GM21786 (cell line): ENCODE data around the gene EXPH5.
"Not testable (repeated sequence)": the region's sequence is repeated elsewhere in the genome, so short reads cannot be mapped to it uniquely, and the experiment has no call there.

Experiments used
- ATAC-seq: cut with Tn5 transposase; IDR thresholded peaks from one replicate; pipeline ENCODE4 v1.9.1; 2021; ENCODE audit not compliant: unreplicated experiment

EXPH5 gene

GRCh38 chr11:108593214-108593922, at the start of gene EXPH5:
TSS of gene EXPH5 (minus strand) at chr11:108593768. CDS start at chr11:108593536, 232 bp downstream.
- peak; percentile 96 for ATAC-seq

GRCh38 chr11:108641752-108642151, 48.2 kb upstream of the EXPH5 start:
- ATAC-seq = not testable (repeated sequence)

GRCh38 chr11:108639146-108639545, 45.6 kb upstream of the EXPH5 start:
- ATAC-seq = no peak

GRCh38 chr11:108636222-108636621, 42.7 kb upstream of the EXPH5 start:
- no peak for ATAC-seq

GRCh38 chr11:108635106-108635505, 41.5 kb upstream of the EXPH5 start:
- no peak for ATAC-seq

GRCh38 chr11:108632041-108632704, 38.6 kb upstream of the EXPH5 start:
- ATAC-seq = no peak

GRCh38 chr11:108629274-108629673, 35.7 kb upstream of the EXPH5 start:
- ATAC-seq = no peak

GRCh38 chr11:108628812-108629211, 35.2 kb upstream of the EXPH5 start:
- ATAC-seq = no peak

GRCh38 chr11:108628326-108628725, 34.8 kb upstream of the EXPH5 start:
- no peak for ATAC-seq

GRCh38 chr11:108624196-108624925, 30.8 kb upstream of the EXPH5 start:
- no peak for ATAC-seq

- ATAC-seq = no peak
Observed at GRCh38 chr11:108622341-108622740, 28.8 kb upstream of the EXPH5 start.

- peak; percentile 91 for ATAC-seq
Observed at GRCh38 chr11:108620958-108621772, 27.6 kb upstream of the EXPH5 start.

- ATAC-seq = no peak
Observed at GRCh38 chr11:108618529-108618928, 25.0 kb upstream of the EXPH5 start.

GRCh38 chr11:108617055-108617454, 23.5 kb upstream of the EXPH5 start:
- no peak for ATAC-seq

GRCh38 chr11:108616549-108616948, 23.0 kb upstream of the EXPH5 start:
- no peak for ATAC-seq

- no peak for ATAC-seq
Observed at GRCh38 chr11:108614086-108614485, 20.5 kb upstream of the EXPH5 start.

- no peak for ATAC-seq
Observed at GRCh38 chr11:108609682-108610081, 16.1 kb upstream of the EXPH5 start.

- ATAC-seq = no peak
Observed at GRCh38 chr11:108608548-108608947, 15.0 kb upstream of the EXPH5 start.

GRCh38 chr11:108606495-108607160, 13.1 kb upstream of the EXPH5 start:
- no peak for ATAC-seq

- no peak for ATAC-seq
Observed at GRCh38 chr11:108606070-108606469, 12.5 kb upstream of the EXPH5 start.
